Measurements from ENCODE around the gene PSG7. TPM values are rescaled to one million over a fixed set of nuclear protein-coding genes. Genes with fewer than 3 reads are reported as not detected.
"Not testable (repeated sequence)": the region's sequence is repeated elsewhere in the genome, so short reads cannot be mapped to it uniquely, and the experiment has no call there.

The PSG7 gene
- total RNA-seq, 4 donors from 2014 or later = 0.12 TPM; not detected in 3

DNA sequence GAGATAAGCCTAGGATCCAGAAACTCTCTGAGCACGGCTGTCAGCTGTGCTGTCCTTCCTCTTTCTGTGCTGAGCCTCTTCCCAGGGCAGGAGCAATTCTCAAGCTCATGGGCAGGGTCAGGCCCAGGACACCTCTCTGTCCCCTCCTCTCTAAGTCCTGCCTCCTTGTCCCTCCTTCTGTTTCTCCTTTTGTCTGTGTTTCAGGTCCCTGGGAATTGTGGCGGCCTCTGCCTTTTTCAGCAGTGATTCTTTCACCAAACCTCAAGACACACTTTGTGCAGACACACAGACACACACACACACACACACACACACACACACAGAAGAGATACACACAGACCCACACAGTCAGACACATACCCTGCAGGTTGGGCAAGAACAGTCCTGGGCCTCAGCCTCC is 57.4 kb downstream of the PSG7 start, which contains the start of gene PSG1:
TSS of gene PSG1 (minus strand) at position 101 of the 400 bp plus-strand sequence. CDS start 132 bp downstream, outside the sequence.
- WGBS, 2 donors (ENCODE audit: low coverage in 1 of 2) = 40 to 83% methylated on average over 1 to 2 of the region's 2 CpGs

DNA sequence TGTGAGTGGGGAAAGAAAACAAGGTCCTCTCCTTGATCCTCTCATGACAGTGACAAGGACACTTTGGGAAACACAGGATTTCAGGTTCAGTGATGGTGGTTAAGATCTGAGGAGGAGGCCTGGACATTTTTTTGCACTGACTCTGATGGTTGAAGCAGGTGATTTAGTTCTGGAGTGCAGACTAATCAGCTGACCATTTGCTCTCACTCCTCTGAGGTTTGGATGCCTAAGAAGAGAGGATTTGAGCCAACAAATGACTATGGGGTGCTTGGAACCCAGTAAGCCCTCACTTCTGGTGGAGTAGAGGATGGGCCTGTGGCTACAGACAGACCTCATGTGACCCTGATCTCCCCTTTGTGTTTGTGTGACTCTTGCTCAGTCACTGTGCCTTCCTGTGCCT is 60.4 kb downstream of the PSG7 start:
- H3K36me3 ChIP-seq, H3K4me3 ChIP-seq, H3K27ac ChIP-seq, H3K27me3 ChIP-seq, ATAC-seq, H3K9me3 ChIP-seq, H3K4me1 ChIP-seq: not testable (repeated sequence)

More for the DNA sequence above, 57.4 kb downstream of the PSG7 start, which contains the start of gene PSG1:
- H3K27me3 ChIP-seq = no peaks in the 10 kb centered on the region
- H3K4me3 ChIP-seq = no peak within 1 kb of the TSS
- no peak for TF ChIP-seq POLR2AphosphoS5 (IDR thresholded peaks at IDR 0.05)
- no peak for TF ChIP-seq POLR2A (IDR thresholded peaks at IDR 0.05)
- no peak for TF ChIP-seq EP300 (IDR thresholded peaks at IDR 0.05)
- TF ChIP-seq, protein P1, sequence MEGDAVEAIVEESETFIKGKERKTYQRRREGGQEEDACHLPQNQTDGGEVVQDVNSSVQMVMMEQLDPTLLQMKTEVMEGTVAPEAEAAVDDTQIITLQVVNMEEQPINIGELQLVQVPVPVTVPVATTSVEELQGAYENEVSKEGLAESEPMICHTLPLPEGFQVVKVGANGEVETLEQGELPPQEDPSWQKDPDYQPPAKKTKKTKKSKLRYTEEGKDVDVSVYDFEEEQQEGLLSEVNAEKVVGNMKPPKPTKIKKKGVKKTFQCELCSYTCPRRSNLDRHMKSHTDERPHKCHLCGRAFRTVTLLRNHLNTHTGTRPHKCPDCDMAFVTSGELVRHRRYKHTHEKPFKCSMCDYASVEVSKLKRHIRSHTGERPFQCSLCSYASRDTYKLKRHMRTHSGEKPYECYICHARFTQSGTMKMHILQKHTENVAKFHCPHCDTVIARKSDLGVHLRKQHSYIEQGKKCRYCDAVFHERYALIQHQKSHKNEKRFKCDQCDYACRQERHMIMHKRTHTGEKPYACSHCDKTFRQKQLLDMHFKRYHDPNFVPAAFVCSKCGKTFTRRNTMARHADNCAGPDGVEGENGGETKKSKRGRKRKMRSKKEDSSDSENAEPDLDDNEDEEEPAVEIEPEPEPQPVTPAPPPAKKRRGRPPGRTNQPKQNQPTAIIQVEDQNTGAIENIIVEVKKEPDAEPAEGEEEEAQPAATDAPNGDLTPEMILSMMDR (IDR thresholded peaks at IDR 0.05) = no peak
- ATAC-seq = no peak
- no peak within 1 kb of the TSS for H3K27ac ChIP-seq
- H3K4me1 ChIP-seq = no peaks in the 10 kb centered on the region
- H3K9me3 ChIP-seq = no peaks in the 10 kb centered on the region
- H3K36me3 ChIP-seq = no peaks in the 10 kb centered on the region

DNA sequence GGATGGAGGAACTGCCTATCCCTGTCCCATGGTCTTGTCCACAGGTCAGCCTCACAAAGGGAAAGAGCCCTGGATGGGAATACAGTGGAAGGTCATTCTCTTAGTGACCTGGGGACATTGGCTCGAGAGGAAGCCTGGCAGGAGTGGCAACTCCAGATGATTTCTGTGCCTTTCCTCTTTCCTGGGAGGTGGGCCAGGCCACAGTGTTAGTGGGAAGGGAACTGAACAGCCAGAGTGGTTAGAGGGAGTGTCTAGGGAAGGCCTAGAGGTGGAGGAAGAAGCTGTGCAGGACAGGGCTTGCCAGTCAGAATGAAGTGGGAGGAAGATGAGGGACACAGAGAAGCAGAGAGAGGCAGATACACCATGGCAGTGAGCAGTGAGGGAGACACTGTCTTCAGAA is 61.1 kb downstream of the PSG7 start:
- H3K4me1 ChIP-seq, H3K27me3 ChIP-seq, H3K9me3 ChIP-seq, H3K36me3 ChIP-seq, H3K4me3 ChIP-seq, ATAC-seq: not testable (repeated sequence)
- WGBS, 2 donors (ENCODE audit: low coverage in 1 of 2) = 0 to 17% methylated on average over 1 of the region's 1 CpG
- H3K27ac ChIP-seq = peak overlapping the region in 2 of 4 donors; percentile 17 to 49

DNA sequence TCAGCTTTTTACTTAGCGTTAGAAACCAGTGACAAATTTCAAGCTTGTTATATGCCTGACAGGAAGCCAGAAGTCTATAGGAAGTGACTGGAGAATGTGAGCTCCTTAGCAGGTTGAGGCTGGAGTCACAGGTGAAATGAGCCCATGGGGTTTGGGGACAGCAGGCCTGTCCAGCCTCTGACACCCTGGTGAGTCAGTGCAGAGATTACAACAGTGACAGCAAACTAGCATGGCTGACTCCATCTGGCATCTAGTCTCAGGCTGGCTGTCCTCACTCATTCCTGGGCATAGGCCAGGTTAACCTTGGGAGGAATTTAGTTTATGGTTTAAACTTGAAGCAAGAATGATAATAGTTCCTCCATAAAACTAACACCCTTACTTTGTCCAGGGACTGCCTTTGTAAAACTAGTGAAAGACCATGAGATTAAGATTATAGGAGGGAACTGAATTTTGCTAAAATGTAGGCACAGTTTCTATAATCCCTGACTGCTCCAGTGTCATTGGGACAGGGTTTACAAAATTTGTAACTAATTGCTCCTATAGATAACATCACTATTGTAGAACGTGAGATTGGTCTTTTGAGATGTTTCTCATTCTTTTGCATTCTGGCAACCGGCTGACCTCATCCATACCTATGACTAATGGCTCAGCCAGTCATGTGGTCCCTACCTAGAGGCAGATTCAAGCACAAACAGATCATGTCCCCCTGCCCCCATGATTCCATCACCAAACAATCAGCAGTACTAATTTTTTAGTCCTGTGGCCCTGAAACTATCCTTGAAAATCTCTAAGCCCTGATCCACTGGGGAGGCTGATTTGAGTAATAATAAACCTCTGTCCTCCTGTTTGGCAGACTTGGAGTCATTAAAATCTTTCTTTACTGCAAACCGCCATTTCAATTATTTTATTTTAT is 61.9 kb downstream of the PSG7 start:
- H3K27ac ChIP-seq = peak overlapping the region in 2 of 4 donors; percentile 49 to 54
- not testable (repeated sequence) for ATAC-seq, H3K9me3 ChIP-seq, H3K36me3 ChIP-seq, H3K4me1 ChIP-seq, H3K27me3 ChIP-seq, H3K4me3 ChIP-seq
- 63 to 67% methylated on average over 3 to 4 of the region's 4 CpGs for WGBS, 2 donors (ENCODE audit: low coverage in 1 of 2)

DNA sequence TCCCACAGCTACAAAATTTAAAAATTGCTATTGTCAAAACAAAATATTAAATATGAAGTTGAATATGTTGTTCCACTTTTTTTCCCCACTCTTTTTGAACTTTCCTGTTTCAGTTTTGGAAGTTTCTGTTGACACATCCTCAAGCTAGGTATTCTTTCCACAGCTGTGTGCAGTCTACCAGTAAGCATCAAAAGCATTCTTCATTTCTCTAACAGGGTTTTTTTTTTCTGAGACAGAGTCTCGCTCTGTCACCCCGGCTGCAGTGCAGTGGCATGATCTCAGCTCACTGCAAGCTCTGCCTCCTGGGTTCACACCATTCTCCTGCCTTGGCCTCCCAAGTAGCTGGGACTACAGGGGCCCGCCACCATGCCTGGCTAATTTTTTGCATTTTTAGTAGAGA is 62.9 kb downstream of the PSG7 start:
- not testable (repeated sequence) for H3K4me1 ChIP-seq, H3K27ac ChIP-seq, H3K27me3 ChIP-seq, ATAC-seq, H3K9me3 ChIP-seq, H3K36me3 ChIP-seq, H3K4me3 ChIP-seq
- 77% methylated on average over 3 of the region's 3 CpGs; no CpG with 5 or more reads in 1 of the 2 donors for WGBS, 2 donors (ENCODE audit: low coverage in 1 of 2)

Other genes with a start within 250 kb of the PSG7 start
- gene PSG3, start 196.7 kb downstream of the PSG7 start, total RNA-seq = not detected
- not detected for gene PSG8, start 171.5 kb downstream of the PSG7 start, total RNA-seq
- under 1 TPM in 1 of 4 donors, not detected in 3; 0.12 TPM for gene PSG1, start 57.5 kb downstream of the PSG7 start, total RNA-seq
- gene PSG6, start 19.3 kb downstream of the PSG7 start, total RNA-seq = not detected
- gene PSG11, start 89.3 kb upstream of the PSG7 start, total RNA-seq = not detected
- gene PSG2, start 145.5 kb upstream of the PSG7 start, total RNA-seq = not detected
- gene PSG5, start 249.3 kb upstream of the PSG7 start, total RNA-seq = not detected

All from gastroesophageal sphincter (tissue), 4 donors.